CD14-positive monocyte (primary cell): ENCODE data around the gene RBBP4. TPM values are rescaled to one million over a fixed set of nuclear protein-coding genes. Genes with fewer than 3 reads are reported as not detected.

Source experiments
- DNase-seq, 3 donors: peaks; one replicate each; pipeline ENCODE4 v3.0.0-alpha.2; 2011 to 2022
- H2AFZ ChIP-seq: 2 replicates; pipeline ENCODE4 v1.6.0; 2012; ENCODE audit warnings: mild to moderate bottlenecking, low read depth, low read length, inconsistent platforms; ENCODE audit not compliant: insufficient read depth, poor library complexity, severe bottlenecking
- H3K27ac ChIP-seq, 2 donors: 1 replicate in 1 of 2; 2 replicates in 1 of 2; pipeline ENCODE4 v1.5.1; 2012 to 2013; ENCODE audit warnings: low read length in 2 of 2, control low read depth in 1 of 2, inconsistent platforms in 1 of 2, low read depth in 1 of 2, mild to moderate bottlenecking in 1 of 2
- H3K27me3 ChIP-seq, 2 donors: one replicate each; pipeline versions ENCODE4 v1.6.0 to v1.6.1; 2011 to 2013; ENCODE audit warnings: low read length in 2 of 2; ENCODE audit not compliant: control insufficient read depth in 2 of 2, insufficient read depth in 2 of 2
- H3K36me3 ChIP-seq, 2 donors: replicated peaks in 1 of 2; 1 replicate in 1 of 2; 2 replicates in 1 of 2; pipeline versions ENCODE4 v1.5.1 to v1.6.1; 2012 to 2013; ENCODE audit warnings: low read length in 2 of 2, control low read depth in 1 of 2, inconsistent platforms in 1 of 2, mild to moderate bottlenecking in 1 of 2; ENCODE audit not compliant: insufficient read depth in 2 of 2, control insufficient read depth in 1 of 2
- H3K4me1 ChIP-seq, 2 donors: 1 replicate in 1 of 2; 2 replicates in 1 of 2; pipeline versions ENCODE4 v1.5.1 to v1.6.1; 2012 to 2013; ENCODE audit warnings: low read length in 2 of 2, control low read depth in 1 of 2, inconsistent platforms in 1 of 2, mild to moderate bottlenecking in 1 of 2, moderate library complexity in 1 of 2; ENCODE audit not compliant: insufficient read depth in 2 of 2, control insufficient read depth in 1 of 2
- H3K4me2 ChIP-seq: replicated peaks from 2 replicates; pipeline ENCODE3; 2012; ENCODE audit warnings: low read length, moderate library complexity, mild to moderate bottlenecking; ENCODE audit not compliant: poor library complexity, severe bottlenecking; ENCODE audit errors: extremely low read depth
- H3K4me3 ChIP-seq, 3 experiments: fragments of 200-600 bp in 1 of 3; sonication (generic) in 1 of 3; replicated peaks in 1 of 3; 1 replicate in 2 of 3; 2 replicates in 1 of 3; pipeline ENCODE4 v1.5.1; 2011 to 2013; ENCODE audit warnings: low read length in 3 of 3, mild to moderate bottlenecking in 3 of 3, control low read depth in 2 of 3, low read depth in 2 of 3, inconsistent platforms in 1 of 3, moderate library complexity in 1 of 3
- H3K79me2 ChIP-seq: 2 replicates; pipeline ENCODE4 v1.6.0; 2012; ENCODE audit warnings: mild to moderate bottlenecking, control low read depth, inconsistent platforms, low read length, moderate library complexity; ENCODE audit not compliant: insufficient read depth
- H3K9ac ChIP-seq: 2 replicates; pipeline ENCODE4 v1.6.0; 2017; ENCODE audit warnings: low read length, mild to moderate bottlenecking; ENCODE audit not compliant: insufficient read depth, poor library complexity, severe bottlenecking
- H3K9me3 ChIP-seq, 2 donors: replicated peaks in 1 of 2; 1 replicate in 1 of 2; 2 replicates in 1 of 2; pipeline versions ENCODE4 v1.5.1 to v1.6.1; 2012 to 2013; ENCODE audit warnings: low read length in 2 of 2, control low read depth in 1 of 2; ENCODE audit not compliant: control insufficient read depth in 1 of 2, insufficient read depth in 1 of 2
- H4K20me1 ChIP-seq: 2 replicates; pipeline ENCODE4 v1.6.0; 2012; ENCODE audit warnings: mild to moderate bottlenecking, low read length, control low read depth, moderate library complexity; ENCODE audit not compliant: insufficient read depth
- H3K27ac Mint-ChIP-seq, 7 donors: one replicate each; pipeline ENCODE4 v1.8.0; 2020; ENCODE audit warnings: mild to moderate bottlenecking in 7 of 7, mixed read lengths in 7 of 7, moderate library complexity in 6 of 7, inconsistent platforms in 2 of 7
- H3K27me3 Mint-ChIP-seq, 3 donors: one replicate each; pipeline ENCODE4 v1.8.0; 2021 to 2022; ENCODE audit warnings: low read depth in 3 of 3, mild to moderate bottlenecking in 3 of 3, mixed read lengths in 3 of 3, moderate library complexity in 3 of 3, inconsistent platforms in 1 of 3
- H3K36me3 Mint-ChIP-seq, 2 donors: one replicate each; pipeline ENCODE4 v1.8.0; 2020; ENCODE audit warnings: mixed read lengths in 2 of 2, inconsistent platforms in 1 of 2, mild to moderate bottlenecking in 1 of 2
- H3K4me1 Mint-ChIP-seq: one replicate; pipeline ENCODE4 v1.8.0; 2020; ENCODE audit warnings: mild to moderate bottlenecking, mixed read lengths
- H3K4me3 Mint-ChIP-seq, 2 donors: one replicate each; pipeline ENCODE4 v1.8.0; 2020; ENCODE audit warnings: mild to moderate bottlenecking in 2 of 2, mixed read lengths in 2 of 2, moderate library complexity in 1 of 2
- H3K9me3 Mint-ChIP-seq, 7 donors: one replicate each; pipeline ENCODE4 v1.8.0; 2020 to 2022; ENCODE audit warnings: mixed read lengths in 7 of 7, mild to moderate bottlenecking in 6 of 7, moderate library complexity in 6 of 7, inconsistent platforms in 2 of 7
- CTCF ChIP-seq: fragments of 200-600 bp; IDR thresholded peaks from one replicate; pipeline ENCODE4 v1.8.0; 2022; ENCODE audit warnings: antibody characterized with exemption, mild to moderate bottlenecking
- WGBS: methylation state at CpG from one replicate; pipeline ENCODE4 v1.1.5; 2013; ENCODE audit warnings: missing lambda C conversion rate; ENCODE audit not compliant: insufficient coverage; 5-methylcytosine and 5-hydroxymethylcytosine counted together
- intact Hi-C, 2 donors: fragments of 100-400 bp; cut with micrococcal nuclease; formaldehyde crosslinking; loops; one replicate each; pipeline versions ENCODE4 v1.15.0 to v1.15.1; 2023
- polyA plus RNA-seq, 3 donors: library from polyadenylated mRNA; depleted of rRNA in 1 of 3; unstranded in 2 of 3; stranded (reverse) in 1 of 3; fragments of 300-500 nt in 2 of 3; fragments of >200 nt in 1 of 3; fragmentation: Illumina TruSeq in 2 of 3; gene quantifications; 1 replicate in 2 of 3; 2 replicates in 1 of 3; pipeline ENCODE4 v1.2.3, GENCODE V29; 2012 to 2021

The RBBP4 gene
- polyA plus RNA-seq, 3 donors = 60.6 to 307 (median 274) TPM

GRCh38 chr1:32619701-32620485 lies 31.1 kb upstream of the RBBP4 start:
- H2AFZ ChIP-seq = no peak overlapping the region
- DNase-seq = no peak
- no peaks in the 10 kb centered on the region for H3K27me3 ChIP-seq
- peaks cover 11% of the 10 kb centered on the region for H3K4me1 Mint-ChIP-seq
- H4K20me1 ChIP-seq = peaks cover 6% of the 10 kb centered on the region
- H3K4me2 ChIP-seq = no peak overlapping the region
- H3K4me3 ChIP-seq = no peak overlapping the region
- WGBS = no CpG with 5 or more reads among the region's 5 CpGs
- no peak overlapping the region for H3K4me3 Mint-ChIP-seq
- no peaks in the 10 kb centered on the region for H3K79me2 ChIP-seq
- H3K27ac ChIP-seq = no peak overlapping the region
- H3K4me1 ChIP-seq = no peaks in the 10 kb centered on the region
- H3K27ac Mint-ChIP-seq = no peak overlapping the region
- peaks cover 0 to 2% (median 0%) of the 10 kb centered on the region in 3 donors for H3K27me3 Mint-ChIP-seq
- H3K36me3 ChIP-seq = peaks cover 8 to 54% of the 10 kb centered on the region in 2 donors
- no peak for TF ChIP-seq CTCF
- H3K9me3 Mint-ChIP-seq = peaks cover 0 to 7% (median 0%) of the 10 kb centered on the region in 7 donors
- H3K9me3 ChIP-seq = no peaks in the 10 kb centered on the region
- peaks cover 40 to 53% of the 10 kb centered on the region in 2 donors for H3K36me3 Mint-ChIP-seq
- intact Hi-C loops = no loop called here
- H3K9ac ChIP-seq = no peak overlapping the region

DNA sequence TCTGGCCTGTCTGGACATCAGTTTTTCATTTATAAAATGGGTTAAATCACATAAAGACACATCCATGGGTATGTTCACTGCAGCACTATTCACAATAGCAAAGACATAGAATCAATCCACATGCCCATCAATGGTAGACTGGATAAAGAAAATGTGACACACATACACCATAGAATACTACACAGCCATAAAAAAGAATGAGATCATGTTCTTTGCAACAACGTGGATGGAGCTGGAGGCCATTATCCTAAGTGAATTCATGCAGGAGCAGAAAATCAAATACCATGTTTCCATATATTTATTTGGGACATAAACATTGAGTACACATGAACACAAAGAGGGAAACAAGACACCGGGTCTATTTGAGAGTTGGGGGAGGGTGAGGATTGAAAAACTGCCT lies 28.8 kb upstream of the RBBP4 start:
- H3K9ac ChIP-seq = no peak overlapping the region
- intact Hi-C loops = no loop called here
- Mint-ChIP-seq H3K9me3 (peaks cover 0 to 7% (median 0%) of the 10 kb centered on the region in 7 donors), H3K4me1 (peaks cover 11% of the 10 kb centered on the region), H3K27ac (no peak overlapping the region), H3K4me3 (no peak overlapping the region), H3K27me3 (peaks cover 0 to 2% (median 0%) of the 10 kb centered on the region in 3 donors), H3K36me3 (peaks cover 46 to 64% of the 10 kb centered on the region in 2 donors)
- WGBS = no CpG with 5 or more reads among the region's 2 CpGs
- no peak for DNase-seq
- no peaks in the 10 kb centered on the region for H3K79me2 ChIP-seq
- H3K27ac ChIP-seq = no peak overlapping the region
- H3K4me2 ChIP-seq = no peak overlapping the region
- H3K27me3 ChIP-seq = no peaks in the 10 kb centered on the region
- no peak overlapping the region for H3K4me3 ChIP-seq
- H3K9me3 ChIP-seq = no peaks in the 10 kb centered on the region
- no peaks in the 10 kb centered on the region for H3K4me1 ChIP-seq
- no peak overlapping the region for H2AFZ ChIP-seq
- H3K36me3 ChIP-seq = peaks cover 14 to 68% of the 10 kb centered on the region in 2 donors
- H4K20me1 ChIP-seq = peaks cover 6% of the 10 kb centered on the region
- no peak for TF ChIP-seq CTCF
